GM12878 (cell line): Measurements from ENCODE around the gene ZNF548. TPM values are rescaled to one million over a fixed set of nuclear protein-coding genes. Genes with fewer than 3 reads are reported as not detected.

Experiments
- BCL11A ChIP-seq: IDR thresholded peaks from 2 replicates; pipeline ENCODE4 v1.6.1; 2011; ENCODE audit warnings: low read depth, low read length
- BCLAF1 ChIP-seq: fragments of 450-650 bp; IDR thresholded peaks from 2 replicates; pipeline ENCODE4 v1.6.1; 2017; ENCODE audit warnings: antibody characterized with exemption, mild to moderate bottlenecking, moderate library complexity
- BHLHE40 ChIP-seq, 2 experiments: fragments of 450-650 bp in 1 of 2; IDR thresholded peaks; 2 replicates each; pipeline ENCODE4 v1.6.1; 2011 to 2017; ENCODE audit warnings: low read depth in 2 of 2, borderline replicate concordance in 1 of 2, improper control_type of control experiment in 1 of 2, low read length in 1 of 2, mild to moderate bottlenecking in 1 of 2
- CBX5 ChIP-seq: sonication (generic); IDR thresholded peaks from 2 replicates; pipeline ENCODE4 v1.6.1; 2016; ENCODE audit warnings: low read depth, moderate library complexity, mild to moderate bottlenecking, inconsistent platforms
- CHD1 ChIP-seq: IDR thresholded peaks from 2 replicates; pipeline ENCODE4 v1.6.1; 2012; ENCODE audit warnings: low read depth, low read length, improper control_type of control experiment
- DPF2 ChIP-seq: fragments of 450-650 bp; IDR thresholded peaks from 2 replicates; pipeline ENCODE4 v1.6.1; 2017; ENCODE audit warnings: mild to moderate bottlenecking
- EED ChIP-seq: sonication (generic); IDR thresholded peaks from 2 replicates; pipeline ENCODE4 v1.6.1; 2016; ENCODE audit warnings: antibody characterized with exemption, low read depth
- EP300 ChIP-seq, 2 experiments: fragments of 150-350 bp in 1 of 2; IDR thresholded peaks; 2 replicates each; pipeline ENCODE4 v1.6.1; 2011 to 2012; ENCODE audit warnings: low read depth in 2 of 2, low read length in 2 of 2, borderline replicate concordance in 1 of 2, improper control_type of control experiment in 1 of 2, inconsistent platforms in 1 of 2; ENCODE audit not compliant: control insufficient read depth in 1 of 2
- HDAC2 ChIP-seq: fragments of 200-600 bp; sonication (generic); IDR thresholded peaks from 2 replicates; pipeline ENCODE4 v1.6.1; 2017
- NFIC ChIP-seq: IDR thresholded peaks from 2 replicates; pipeline ENCODE4 v1.6.1; 2012; ENCODE audit warnings: low read depth, mild to moderate bottlenecking, inconsistent platforms, low read length, moderate library complexity
- NKRF ChIP-seq: fragments of 450-650 bp; conservative IDR thresholded peaks from 2 replicates; pipeline ENCODE4 v1.6.1; 2017; ENCODE audit warnings: mild to moderate bottlenecking, moderate library complexity
- NR2F1 ChIP-seq: fragments of 450-650 bp; conservative IDR thresholded peaks from 2 replicates; pipeline ENCODE4 v1.6.1; 2017; ENCODE audit warnings: mild to moderate bottlenecking
- PAX8 ChIP-seq: fragments of 450-650 bp; IDR thresholded peaks from 2 replicates; pipeline ENCODE4 v1.6.1; 2017; ENCODE audit warnings: mild to moderate bottlenecking, moderate library complexity
- POLR2AphosphoS5 ChIP-seq: IDR thresholded peaks from 2 replicates; pipeline ENCODE4 v1.6.1; 2011; ENCODE audit warnings: mild to moderate bottlenecking, low read length, inconsistent platforms
- PRDM15 ChIP-seq: fragments of 450-650 bp; formaldehyde crosslinking; IDR thresholded peaks from 2 replicates; pipeline ENCODE4 v1.4.0; 2020; ENCODE audit warnings: mild to moderate bottlenecking, moderate library complexity
- RAD21 ChIP-seq: IDR thresholded peaks from 2 replicates; pipeline ENCODE4 v1.6.1; 2011; ENCODE audit warnings: mild to moderate bottlenecking, low read depth, low read length, moderate library complexity; ENCODE audit not compliant: insufficient read depth
- RBBP5 ChIP-seq: fragments of 200-600 bp; sonication (generic); conservative IDR thresholded peaks from 2 replicates; pipeline ENCODE4 v1.6.1; 2016
- RFX5 ChIP-seq: IDR thresholded peaks from 2 replicates; pipeline ENCODE4 v1.6.1; 2011; ENCODE audit warnings: low read depth, low read length, improper control_type of control experiment
- SMARCA5 ChIP-seq: fragments of 450-650 bp; IDR thresholded peaks from 2 replicates; pipeline ENCODE4 v1.6.1; 2017; ENCODE audit warnings: mild to moderate bottlenecking
- SREBF2 ChIP-seq: IDR thresholded peaks from 2 replicates; pipeline ENCODE4 v1.6.1; 2012; ENCODE audit warnings: mild to moderate bottlenecking, low read length
- STAT3 ChIP-seq: IDR thresholded peaks from 2 replicates; pipeline ENCODE4 v1.6.1; 2011; ENCODE audit warnings: low read depth, low read length, improper control_type of control experiment
- ZNF384 ChIP-seq: IDR thresholded peaks from 2 replicates; pipeline ENCODE4 v1.6.1; 2012; ENCODE audit warnings: low read depth, mild to moderate bottlenecking, low read length, improper control_type of control experiment, borderline replicate concordance
- ZNF622 ChIP-seq: fragments of 450-650 bp; IDR thresholded peaks from 2 replicates; pipeline ENCODE4 v1.6.1; 2017; ENCODE audit warnings: mild to moderate bottlenecking, inconsistent platforms
- polyA plus RNA-seq, 11 experiments: library from polyadenylated mRNA; depleted of rRNA in 4 of 11; unstranded in 6 of 11; stranded (reverse) in 5 of 11; fragments of >200 nt; fragmentation: Nextera tagmentation in 4 of 11; fragmentation: Illumina TruSeq in 1 of 11; extraction: Ambion mirVana in 4 of 11; extraction: Trizol in 1 of 11; gene quantifications; 1 replicate in 1 of 11; 2 replicates in 10 of 11; pipeline versions ENCODE4 v1.2.1 to v1.2.3, GENCODE V29; 2011 to 2016; ENCODE audit warnings: inconsistent platforms in 2 of 11, missing spikeins in 2 of 11, low read depth in 1 of 11
- total RNA-seq, 4 experiments: library from RNA; depleted of rRNA in 3 of 4; stranded (reverse); fragments of >200 nt in 3 of 4; fragmentation: Illumina TruSeq in 1 of 4; extraction: Trizol in 1 of 4; gene quantifications; 2 replicates each; pipeline versions ENCODE4 v1.2.1 to v1.2.3, GENCODE V29; 2013 to 2021

ZNF548 gene
- total and polyA plus RNA-seq, 10 of the 15 experiments (the other 5 are each of a cell fraction or from before 2014, with no cell fraction given) = 3.9 to 44.8 (median 16.5) TPM

DNA sequence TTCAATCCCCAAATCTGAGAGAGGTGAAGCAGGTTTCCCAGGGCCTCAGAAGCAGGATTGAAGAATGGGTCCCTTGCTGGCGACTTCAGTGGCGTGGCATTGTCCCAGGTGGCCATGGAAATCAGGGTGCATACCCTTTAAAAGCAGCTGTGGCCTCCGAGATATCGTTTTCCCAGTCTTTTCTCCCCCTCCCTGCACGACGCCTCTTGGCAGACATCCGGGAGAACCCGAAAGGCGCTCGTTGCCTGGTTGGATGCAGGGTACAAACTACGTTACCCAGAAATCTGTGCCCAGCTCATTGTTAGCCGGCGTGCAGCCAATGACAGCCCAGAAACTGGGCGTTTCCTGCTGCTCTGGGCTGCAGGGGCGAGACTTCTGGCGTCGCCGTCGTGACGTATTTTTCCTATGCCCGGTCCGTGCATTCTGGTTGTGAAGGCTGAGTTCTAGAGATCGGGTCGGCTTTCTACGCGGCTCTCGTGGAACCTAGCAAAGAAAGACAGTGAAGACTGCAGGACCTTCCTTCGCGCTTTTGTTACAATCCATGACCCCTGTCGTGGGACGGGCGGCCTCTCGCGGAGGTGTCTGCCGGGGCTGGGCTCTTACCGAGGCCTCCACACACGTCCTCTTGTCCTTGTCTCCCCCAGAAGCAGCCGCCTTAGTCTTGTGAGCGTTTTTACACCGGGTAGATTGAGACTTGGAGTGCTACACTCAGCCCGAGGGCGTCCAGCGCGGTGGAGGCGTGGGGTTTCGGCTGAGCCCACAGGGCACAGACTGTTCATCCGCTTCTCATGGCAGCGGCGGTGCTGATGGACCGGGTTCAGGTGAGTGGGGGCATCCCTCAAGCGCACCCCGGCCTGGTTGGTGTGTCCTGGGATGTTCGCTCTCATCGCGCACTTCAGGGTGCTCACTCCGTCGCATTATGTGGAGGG lies 38.5 kb upstream of the ZNF548 start, which contains the start of gene ZNF304 (continued):
- no peak for TF ChIP-seq BCLAF1
- no peak for TF ChIP-seq CHD1
- no peak for TF ChIP-seq HDAC2
- TF ChIP-seq SMARCA5 = no peak
- TF ChIP-seq ZNF384 = no peak
- peak; percentile 64; the same call in 1 of the 2 replicates for TF ChIP-seq RFX5
- no peak for TF ChIP-seq NR2F1
- no peak for TF ChIP-seq ZNF622
- TF ChIP-seq CBX5 = no peak
- TF ChIP-seq BCL11A = no peak
- no peak for TF ChIP-seq EP300 (IDR thresholded peaks at IDR 0.05; ENCODE audit: borderline replicate concordance in 1 of 2, control insufficient read depth in 1 of 2, low read depth in 2 of 2, low read length in 2 of 2)
- TF ChIP-seq NFIC = no peak
- TF ChIP-seq DPF2 = no peak
- no peak for TF ChIP-seq PAX8
- TF ChIP-seq BHLHE40 (IDR thresholded peaks at IDR 0.05; ENCODE audit: borderline replicate concordance in 1 of 2, low read depth in 2 of 2, low read length in 1 of 2) = peak in 1 of 2 experiments; percentile 35; a peak in 1 of 4 replicates
- TF ChIP-seq EED = no peak
- TF ChIP-seq PRDM15 (CRISPR knock-in tag) = no peak
- TF ChIP-seq NKRF = no peak; the same call in 1 of the 2 replicates
- no peak for TF ChIP-seq RBBP5
- TF ChIP-seq STAT3 = no peak
- no peak for TF ChIP-seq RAD21
- peak; percentile 63 for TF ChIP-seq POLR2AphosphoS5
- TF ChIP-seq SREBF2 = no peak
